ENCODE results near the gene ANKRD11. TPM values are rescaled to one million over a fixed set of nuclear protein-coding genes. Genes with fewer than 3 reads are reported as not detected.
A peak's percentile ranks its signal among the peaks of the same experiment; 100 is the strongest.

The ANKRD11 gene
- total RNA-seq, 1 experiment from 2014 or later: 297 TPM

GRCh38 chr16:89519881-89520280 lies 29.5 kb upstream of the ANKRD11 start:
- Histone ChIP-seq H3K4me1 (no peaks in the 10 kb centered on the region), H3K27me3 (replicated peaks; ENCODE audit: control insufficient read depth, insufficient read depth, low read length) (no peaks in the 10 kb centered on the region), H3K9me3 (no peaks in the 10 kb centered on the region), H3K36me3 (ENCODE audit: control insufficient read depth, insufficient read depth, low read length) (peaks cover 10% of the 10 kb centered on the region), H3K4me3 (ENCODE audit: low read depth, low read length) (no peak overlapping the region)
- Mint-ChIP-seq H3K9me3 (ENCODE audit: unreplicated experiment) (no peaks in the 10 kb centered on the region), H3K27ac (ENCODE audit: unreplicated experiment) (peak overlapping the region; percentile 27), H3K4me1 (ENCODE audit: low read depth, unreplicated experiment) (no peaks in the 10 kb centered on the region), H3K4me3 (ENCODE audit: unreplicated experiment) (no peak overlapping the region), H3K36me3 (ENCODE audit: insufficient read depth, unreplicated experiment) (peaks cover 97% of the 10 kb centered on the region), H3K27me3 (ENCODE audit: insufficient read depth, unreplicated experiment) (no peaks in the 10 kb centered on the region)
- DNase-seq: no peak
- TF ChIP-seq CTCF (IDR thresholded peaks at IDR 0.05; ENCODE audit: insufficient read depth in 1 of 2, low read depth in 1 of 2, low read length in 1 of 2, severe bottlenecking in 1 of 2, unreplicated experiment in 1 of 2): no peak
- CTCF ChIA-PET: no interaction called here
- intact Hi-C loops (cut with micrococcal nuclease; ENCODE audit: unreplicated experiment): no loop called here
- POLR2A ChIA-PET: interaction anchor here (0.6 kb wide), 1 partner anchor 56 kb away, joined by 3 read pairs; no protein-coding TSS in a partner anchor
- BruUV-seq (replicated peaks): no TSS peak

- TF ChIP-seq CTCF (IDR thresholded peaks at IDR 0.05; ENCODE audit: insufficient read depth in 1 of 2, low read depth in 1 of 2, low read length in 1 of 2, severe bottlenecking in 1 of 2, unreplicated experiment in 1 of 2): no peak
- ChIA-PET CTCF (no interaction called here), POLR2A (interaction anchor here (0.7 kb wide), 1 partner anchor 50 kb away, joined by 3 read pairs; no protein-coding TSS in a partner anchor)
- no peaks in the 10 kb centered on the region for H3K27me3 Mint-ChIP-seq (ENCODE audit: insufficient read depth, unreplicated experiment)
- peaks cover 10% of the 10 kb centered on the region for H3K36me3 ChIP-seq (ENCODE audit: control insufficient read depth, insufficient read depth, low read length)
- intact Hi-C loops (cut with micrococcal nuclease; ENCODE audit: unreplicated experiment): no loop called here
- no peaks in the 10 kb centered on the region for H3K27me3 ChIP-seq (replicated peaks; ENCODE audit: control insufficient read depth, insufficient read depth, low read length)
- no TSS peak for BruUV-seq (replicated peaks)
- DNase-seq: no peak
- H3K4me1 Mint-ChIP-seq (ENCODE audit: low read depth, unreplicated experiment): no peaks in the 10 kb centered on the region
- no peak overlapping the region for H3K4me3 ChIP-seq (ENCODE audit: low read depth, low read length)
- H3K36me3 Mint-ChIP-seq (ENCODE audit: insufficient read depth, unreplicated experiment): peaks cover 98% of the 10 kb centered on the region
- no peaks in the 10 kb centered on the region for H3K9me3 Mint-ChIP-seq (ENCODE audit: unreplicated experiment)
- H3K4me1 ChIP-seq: no peaks in the 10 kb centered on the region
- no peak overlapping the region for H3K4me3 Mint-ChIP-seq (ENCODE audit: unreplicated experiment)
- H3K9me3 ChIP-seq: no peaks in the 10 kb centered on the region
- no peak overlapping the region for H3K27ac Mint-ChIP-seq (ENCODE audit: unreplicated experiment)
Measured at GRCh38 chr16:89517128-89517527, 26.8 kb upstream of the ANKRD11 start.

- ChIA-PET CTCF (no interaction called here), POLR2A (no interaction called here)
- no peak overlapping the region for H3K27ac Mint-ChIP-seq (ENCODE audit: unreplicated experiment)
- no peaks in the 10 kb centered on the region for H3K4me1 Mint-ChIP-seq (ENCODE audit: low read depth, unreplicated experiment)
- peaks cover 75% of the 10 kb centered on the region for H3K36me3 Mint-ChIP-seq (ENCODE audit: insufficient read depth, unreplicated experiment)
- TF ChIP-seq CTCF (IDR thresholded peaks at IDR 0.05; ENCODE audit: insufficient read depth in 1 of 2, low read depth in 1 of 2, low read length in 1 of 2, severe bottlenecking in 1 of 2, unreplicated experiment in 1 of 2): no peak
- H3K27me3 ChIP-seq (replicated peaks; ENCODE audit: control insufficient read depth, insufficient read depth, low read length): no peaks in the 10 kb centered on the region
- BruUV-seq (replicated peaks): no TSS peak
- no peak for DNase-seq
- no peak overlapping the region for H3K4me3 Mint-ChIP-seq (ENCODE audit: unreplicated experiment)
- no peaks in the 10 kb centered on the region for H3K9me3 ChIP-seq
- peaks cover 13% of the 10 kb centered on the region for H3K36me3 ChIP-seq (ENCODE audit: control insufficient read depth, insufficient read depth, low read length)
- intact Hi-C loops (cut with micrococcal nuclease; ENCODE audit: unreplicated experiment): no loop called here
- H3K27me3 Mint-ChIP-seq (ENCODE audit: insufficient read depth, unreplicated experiment): no peaks in the 10 kb centered on the region
- H3K9me3 Mint-ChIP-seq (ENCODE audit: unreplicated experiment): no peaks in the 10 kb centered on the region
- H3K4me3 ChIP-seq (ENCODE audit: low read depth, low read length): no peak overlapping the region
- H3K4me1 ChIP-seq: peaks cover 5% of the 10 kb centered on the region; the same call in 1 of the 2 replicates
Measured at GRCh38 chr16:89512453-89512852, 22.1 kb upstream of the ANKRD11 start.

Data from Caco-2 (cell line).